Keratinocyte (primary cell): ENCODE data around the gene CLMN. TPM values are rescaled to one million over a fixed set of nuclear protein-coding genes. Genes with fewer than 3 reads are reported as not detected.

ENCODE experiments used
- DNase-seq: peaks from one replicate; pipeline ENCODE4 v3.0.0-alpha.2; 2011; ENCODE audit warnings: low read depth, missing footprints, low spot score
- FAIRE-seq: peaks from 2 replicates; lab custom pipeline; 2011; peaks lifted over from hg19 to GRCh38; lab: Jason Lieb, UNC
- H2AFZ ChIP-seq: 2 replicates; pipeline ENCODE4 v1.6.0; 2012; ENCODE audit warnings: low read length, control low read depth, inconsistent platforms; ENCODE audit not compliant: control insufficient read depth
- H3K27ac ChIP-seq: 2 replicates; pipeline ENCODE4 v1.5.1; 2011; ENCODE audit warnings: low read length; ENCODE audit not compliant: control insufficient read depth, insufficient read depth
- H3K27me3 ChIP-seq: 3 replicates; pipeline ENCODE4 v1.6.0; 2011; ENCODE audit warnings: low read length; ENCODE audit not compliant: control insufficient read depth, insufficient read depth; ENCODE audit errors: extremely low read depth
- H3K36me3 ChIP-seq, 2 experiments: 2 replicates in 1 of 2; 3 replicates in 1 of 2; pipeline ENCODE4 v1.5.1; 2011; ENCODE audit warnings: low read length in 2 of 2, mild to moderate bottlenecking in 1 of 2; ENCODE audit not compliant: control insufficient read depth in 2 of 2, insufficient read depth in 2 of 2; ENCODE audit errors: extremely low read depth in 1 of 2
- H3K4me1 ChIP-seq: 3 replicates; pipeline ENCODE4 v1.5.1; 2011; ENCODE audit warnings: low read length; ENCODE audit not compliant: control insufficient read depth, insufficient read depth; ENCODE audit errors: extremely low read depth
- H3K4me2 ChIP-seq: 3 replicates; pipeline ENCODE4 v1.6.0; 2011; ENCODE audit warnings: low read depth, low read length; ENCODE audit not compliant: control insufficient read depth, insufficient read depth; ENCODE audit errors: extremely low read depth
- H3K4me3 ChIP-seq, 3 experiments: fragments of 200-600 bp in 1 of 3; sonication (generic) in 1 of 3; 2 replicates in 2 of 3; 3 replicates in 1 of 3; pipeline ENCODE4 v1.5.1; 2011 to 2016; ENCODE audit warnings: low read length in 3 of 3, mild to moderate bottlenecking in 3 of 3, control low read depth in 2 of 3, inconsistent platforms in 1 of 3, low read depth in 1 of 3, mixed read lengths in 1 of 3, mixed run types in 1 of 3, moderate library complexity in 1 of 3; ENCODE audit not compliant: control insufficient read depth in 2 of 3, insufficient read depth in 2 of 3; ENCODE audit errors: extremely low read depth in 1 of 3
- H3K79me2 ChIP-seq: 2 replicates; pipeline ENCODE4 v1.6.0; 2012; ENCODE audit warnings: low read length; ENCODE audit not compliant: control insufficient read depth, insufficient read depth
- H3K9ac ChIP-seq: 3 replicates; pipeline ENCODE4 v1.6.0; 2011; ENCODE audit warnings: low read length; ENCODE audit not compliant: control insufficient read depth, insufficient read depth; ENCODE audit errors: extremely low read depth
- H3K9me1 ChIP-seq: 3 replicates; pipeline ENCODE4 v1.6.0; 2011; ENCODE audit warnings: low read length; ENCODE audit not compliant: control insufficient read depth, insufficient read depth; ENCODE audit errors: extremely low read depth
- H3K9me3 ChIP-seq: 2 replicates; pipeline ENCODE4 v1.5.1; 2012; ENCODE audit warnings: low read depth, low read length; ENCODE audit not compliant: control insufficient read depth
- H4K20me1 ChIP-seq: 3 replicates; pipeline ENCODE4 v1.6.0; 2011; ENCODE audit warnings: low read length; ENCODE audit not compliant: control insufficient read depth, insufficient read depth; ENCODE audit errors: extremely low read depth
- CTCF ChIP-seq, 3 experiments: IDR thresholded peaks in 1 of 3; conservative IDR thresholded peaks in 1 of 3; optimal IDR thresholded peaks in 1 of 3; 2 replicates in 2 of 3; 3 replicates in 1 of 3; pipeline versions ENCODE3 to v1.5.1; 2011; ENCODE audit warnings: low read length in 3 of 3, mild to moderate bottlenecking in 3 of 3, moderate library complexity in 2 of 3, control low read depth in 1 of 3, inconsistent platforms in 1 of 3; ENCODE audit not compliant: insufficient read depth in 2 of 3; ENCODE audit errors: extremely low read depth in 1 of 3
- EZH2 ChIP-seq: IDR thresholded peaks from one replicate; pipeline ENCODE4 v1.6.1; 2012; ENCODE audit warnings: inconsistent platforms, mild to moderate bottlenecking, low read length, moderate library complexity
- dilution Hi-C: fragments of 300-500 bp; cut with MboI; formaldehyde crosslinking; loops from one replicate; pipeline ENCODE4 v1.7.0; 2020; ENCODE audit warnings: low sequenced_read_pairs; ENCODE audit not compliant: extremely low pct_ligation_motif_present
- polyA plus RNA-seq, 5 experiments: library from polyadenylated mRNA; depleted of rRNA in 3 of 5; stranded (reverse) in 3 of 5; stranded (forward) in 1 of 5; unstranded in 1 of 5; fragments of >200 nt; gene quantifications; 1 replicate in 1 of 5; 2 replicates in 3 of 5; 3 replicates in 1 of 5; pipeline versions ENCODE4 v1.2.1 to v1.2.3, GENCODE V29; 2011 to 2012; ENCODE audit warnings: missing spikeins in 2 of 5, low read depth in 1 of 5, low replicate concordance in 1 of 5

CLMN gene
- polyA plus RNA-seq, 1 donor (not counting 4 experiments of a cell fraction or from before 2014, with no cell fraction given) = 6.1 TPM

- H4K20me1 ChIP-seq = no peaks in the 10 kb centered on the region
- H3K9ac ChIP-seq = no peak overlapping the region
- H3K4me2 ChIP-seq = no peak overlapping the region
- H3K27ac ChIP-seq = no peak overlapping the region
- H3K9me1 ChIP-seq = no peaks in the 10 kb centered on the region
- DNase-seq (no peak), FAIRE-seq (no peak)
- H3K4me1 ChIP-seq = peaks cover 7% of the 10 kb centered on the region
- no peak overlapping the region for H3K4me3 ChIP-seq
- H3K79me2 ChIP-seq = no peaks in the 10 kb centered on the region
- no peaks in the 10 kb centered on the region for H3K27me3 ChIP-seq
- TF ChIP-seq CTCF (optimal IDR thresholded peaks at IDR 0.05 in 1 of 3, IDR thresholded peaks at IDR 0.05 in 1 of 3, conservative IDR thresholded peaks at IDR 0.05 in 1 of 3; ENCODE audit: extremely low read depth in 1 of 3, insufficient read depth in 2 of 3, low read length in 3 of 3) (no peak), EZH2 (no peak)
- H2AFZ ChIP-seq = no peak overlapping the region
- H3K9me3 ChIP-seq = no peaks in the 10 kb centered on the region
- dilution Hi-C loops = no loop called here
- no peaks in the 10 kb centered on the region for H3K36me3 ChIP-seq
Measured at GRCh38 chr14:95282354-95282985, 37.2 kb downstream of the CLMN start.

GRCh38 chr14:95281560-95282176, 38.0 kb downstream of the CLMN start:
- no peak overlapping the region for H3K27ac ChIP-seq
- no peak overlapping the region for H3K9ac ChIP-seq
- H3K4me1 ChIP-seq = no peaks in the 10 kb centered on the region
- no peaks in the 10 kb centered on the region for H4K20me1 ChIP-seq
- FAIRE-seq = no peak
- no peaks in the 10 kb centered on the region for H3K27me3 ChIP-seq
- H3K9me1 ChIP-seq = no peaks in the 10 kb centered on the region
- no peaks in the 10 kb centered on the region for H3K36me3 ChIP-seq
- no peaks in the 10 kb centered on the region for H3K79me2 ChIP-seq
- no peaks in the 10 kb centered on the region for H3K9me3 ChIP-seq
- dilution Hi-C loops = no loop called here
- DNase-seq = no peak
- H2AFZ ChIP-seq = no peak overlapping the region
- no peak overlapping the region for H3K4me2 ChIP-seq
- TF ChIP-seq CTCF (optimal IDR thresholded peaks at IDR 0.05 in 1 of 3, IDR thresholded peaks at IDR 0.05 in 1 of 3, conservative IDR thresholded peaks at IDR 0.05 in 1 of 3; ENCODE audit: extremely low read depth in 1 of 3, insufficient read depth in 2 of 3, low read length in 3 of 3) (no peak), EZH2 (no peak)
- H3K4me3 ChIP-seq = no peak overlapping the region
